NCI-H345 (cell line): ENCODE results near the gene TMEM158.
A peak's percentile ranks its signal among the peaks of the same experiment; 100 is the strongest.

Experiments
- DNase-seq: peaks from one replicate; lab custom pipeline; 2025; lab: John Stamatoyannopoulos, UW

Gene TMEM158

GRCh38 chr3:45226206-45226915 lies at the start of gene TMEM158:
Gene TMEM158, minus strand, starts transcription at chr3:45226287. Its CDS starts 260 bp downstream, at chr3:45226027.
- DNase-seq = peak; percentile 81

GRCh38 chr3:45275006-45275704 lies 49.1 kb upstream of the TMEM158 start:
- peak; percentile 95 for DNase-seq

GRCh38 chr3:45273681-45274515 lies 47.8 kb upstream of the TMEM158 start:
- peak; percentile 4 for DNase-seq

GRCh38 chr3:45272828-45273470 lies 46.9 kb upstream of the TMEM158 start:
- DNase-seq = peak; percentile 45

GRCh38 chr3:45272032-45272810 lies 46.1 kb upstream of the TMEM158 start:
- DNase-seq = peak; percentile 49

- no peak for DNase-seq
Observed at GRCh38 chr3:45269952-45270351, 43.9 kb upstream of the TMEM158 start.

- DNase-seq = no peak
Observed at GRCh38 chr3:45267097-45267496, 41.0 kb upstream of the TMEM158 start.

- DNase-seq = no peak
Observed at GRCh38 chr3:45261333-45262110, 35.4 kb upstream of the TMEM158 start.

- DNase-seq = no peak
Observed at GRCh38 chr3:45259133-45259532, 33.0 kb upstream of the TMEM158 start.

- DNase-seq = no peak
Observed at GRCh38 chr3:45258317-45258716, 32.2 kb upstream of the TMEM158 start.

- DNase-seq = no peak
Observed at GRCh38 chr3:45253316-45253715, 27.2 kb upstream of the TMEM158 start.

- DNase-seq = no peak
Observed at GRCh38 chr3:45252826-45253225, 26.7 kb upstream of the TMEM158 start.

- DNase-seq = no peak
Observed at GRCh38 chr3:45249391-45249790, 23.3 kb upstream of the TMEM158 start.

GRCh38 chr3:45246241-45246640 lies 20.2 kb upstream of the TMEM158 start:
- no peak for DNase-seq

- DNase-seq = no peak
Observed at GRCh38 chr3:45244356-45244755, 18.3 kb upstream of the TMEM158 start.

GRCh38 chr3:45241206-45241605 lies 15.1 kb upstream of the TMEM158 start:
- peak; percentile 31 for DNase-seq

GRCh38 chr3:45240292-45240691 lies 14.2 kb upstream of the TMEM158 start:
- DNase-seq = no peak

GRCh38 chr3:45239254-45239653 lies 13.2 kb upstream of the TMEM158 start:
- no peak for DNase-seq

GRCh38 chr3:45236964-45237363 lies 10.9 kb upstream of the TMEM158 start:
- DNase-seq = no peak

GRCh38 chr3:45235409-45235808 lies 9.3 kb upstream of the TMEM158 start:
- no peak for DNase-seq

GRCh38 chr3:45234250-45234649 lies 8.2 kb upstream of the TMEM158 start:
- no peak for DNase-seq
